Hematopoietic multipotent progenitor cell treated with erythropoietin and hydrocortisone succinate and interleukin-3 and kit ligand, for 17 days (in vitro differentiated cells): ENCODE data around the gene GVQW3.
A peak's percentile ranks its signal among the peaks of the same experiment; 100 is the strongest.
"Not testable (repeated sequence)": the region's sequence is repeated elsewhere in the genome, so short reads cannot be mapped to it uniquely, and the experiment has no call there.

ENCODE experiments used
- DNase-seq: peaks from one replicate; pipeline ENCODE4 v3.0.0-alpha.2; 2015; ENCODE audit warnings: low spot score

Gene GVQW3

DNA sequence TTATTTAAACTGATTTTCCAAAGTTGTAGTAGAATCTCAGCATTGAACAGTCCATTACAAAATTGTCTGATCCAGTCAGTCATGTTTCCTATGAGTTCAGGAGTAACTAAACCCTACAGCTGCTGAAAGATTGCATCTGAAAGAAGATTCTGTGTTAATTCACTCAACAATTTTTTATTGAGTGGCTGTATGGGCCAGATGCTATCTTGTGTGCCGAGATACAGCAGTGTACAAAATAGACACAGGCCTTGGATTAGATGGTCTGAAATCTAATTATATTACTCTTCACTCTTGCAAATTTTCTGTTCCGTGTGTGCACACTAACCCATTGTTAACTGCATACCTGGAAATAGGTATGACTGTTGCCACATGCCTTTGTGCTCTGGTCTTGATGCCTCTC is 7.3 kb downstream of the GVQW3 start:
- DNase-seq: no peak

DNA sequence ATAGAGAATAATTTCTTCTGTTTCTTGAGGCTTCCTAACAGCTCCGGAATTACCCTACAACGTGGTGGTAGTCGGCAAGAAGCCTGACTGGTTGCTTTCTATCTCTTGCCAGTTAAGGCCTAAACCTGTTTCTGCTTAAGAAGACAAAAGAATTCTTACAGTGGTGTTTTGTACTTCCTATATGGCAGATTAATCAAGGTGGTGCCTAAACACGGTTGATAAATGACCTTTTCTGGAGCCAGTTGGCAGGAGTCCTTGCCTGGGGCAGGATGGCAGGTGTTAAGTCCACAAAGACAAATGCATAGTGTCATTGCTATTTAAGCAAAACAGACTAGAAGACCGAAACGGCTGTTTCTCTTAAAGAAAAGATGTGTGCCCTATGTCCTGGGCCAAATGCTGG is 9.9 kb downstream of the GVQW3 start:
- DNase-seq: no peak

DNA sequence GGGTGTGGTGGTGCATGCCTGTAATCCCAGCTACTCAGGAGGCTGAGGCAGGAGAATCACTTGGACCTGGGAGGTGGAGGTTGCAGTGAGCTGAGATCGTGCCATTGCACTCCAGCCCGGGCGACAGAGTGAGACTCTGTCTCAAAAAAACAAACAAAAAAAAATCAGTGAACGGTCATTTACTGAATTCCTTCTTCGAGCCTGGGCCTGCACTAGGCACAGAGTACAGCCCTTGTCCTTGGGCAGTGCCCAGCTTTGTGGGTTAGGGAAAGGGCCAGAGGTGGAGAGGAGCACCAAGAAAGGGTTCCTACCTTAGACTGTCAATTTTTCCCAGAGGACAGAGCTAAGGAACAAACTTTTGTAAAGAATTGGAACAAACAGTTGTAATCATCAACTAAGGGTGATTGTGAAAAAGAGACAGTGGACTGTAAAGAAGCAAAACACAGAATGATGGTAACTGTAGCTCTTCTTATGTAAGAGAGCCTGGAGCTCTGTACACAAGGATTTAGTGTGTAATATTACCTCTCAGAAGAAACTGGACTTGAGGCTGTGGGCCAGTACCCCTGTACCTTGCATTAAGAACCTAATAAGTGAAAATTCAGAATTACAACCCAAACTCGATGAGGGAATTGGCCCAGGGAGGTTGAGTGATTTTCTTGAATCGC is 10.8 kb downstream of the GVQW3 start:
- no peak for DNase-seq

DNA sequence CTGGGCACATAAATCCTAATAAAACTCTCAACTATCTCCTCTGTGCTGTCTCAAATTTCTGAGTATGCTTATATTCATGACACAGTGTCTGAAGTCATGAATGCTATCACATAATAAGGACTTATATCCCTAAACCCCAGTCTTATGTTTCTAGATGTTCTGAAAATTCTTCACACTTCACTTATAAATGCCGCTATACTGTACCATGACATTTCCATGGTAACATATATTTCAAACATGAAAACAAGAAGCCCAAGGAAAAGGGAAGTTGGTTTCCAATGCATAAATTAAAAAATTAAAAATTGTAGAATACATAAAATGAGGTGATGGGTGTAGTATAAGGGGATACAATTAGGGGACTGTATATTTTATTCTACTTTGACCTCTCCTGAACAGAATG is 11.7 kb downstream of the GVQW3 start:
- DNase-seq: no peak

DNA sequence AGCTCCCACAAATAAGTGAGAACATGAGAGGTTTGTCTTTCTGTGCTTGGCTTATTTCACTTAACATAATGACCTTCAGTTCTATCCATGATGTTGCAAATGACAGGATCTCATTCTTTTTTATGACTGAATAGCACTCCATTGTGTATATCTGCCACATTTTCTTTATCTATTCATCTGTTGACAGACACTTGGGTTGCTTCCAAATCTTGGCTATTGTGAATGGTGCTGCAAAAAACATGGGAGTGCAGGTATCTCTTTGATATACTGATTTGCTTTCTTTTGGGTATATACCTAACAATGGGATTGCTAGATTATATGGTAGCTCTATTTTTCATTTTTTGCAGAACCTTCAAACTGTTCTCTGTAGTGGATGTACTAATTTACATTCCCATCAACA is 13.3 kb downstream of the GVQW3 start:
- DNase-seq: no peak

DNA sequence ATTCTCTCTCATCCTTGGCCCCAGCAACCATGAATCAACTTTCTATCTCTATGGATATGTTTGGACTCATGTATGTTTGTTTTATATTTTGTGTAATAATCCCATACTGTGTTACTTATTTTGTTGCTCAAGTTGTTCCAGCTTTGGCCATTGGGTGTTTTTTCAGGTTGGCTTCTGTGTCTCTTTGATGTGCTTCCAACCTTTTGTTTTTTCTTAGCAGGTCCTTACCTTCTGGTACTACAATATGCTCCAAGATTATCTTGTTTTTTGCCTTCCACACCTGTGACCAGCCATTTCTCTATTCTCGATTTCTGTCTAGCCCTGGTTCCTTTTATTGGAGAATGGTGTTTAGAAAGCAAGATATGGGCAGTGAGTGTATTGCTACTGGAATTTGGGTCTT is 14.2 kb downstream of the GVQW3 start:
- no peak for DNase-seq

DNA sequence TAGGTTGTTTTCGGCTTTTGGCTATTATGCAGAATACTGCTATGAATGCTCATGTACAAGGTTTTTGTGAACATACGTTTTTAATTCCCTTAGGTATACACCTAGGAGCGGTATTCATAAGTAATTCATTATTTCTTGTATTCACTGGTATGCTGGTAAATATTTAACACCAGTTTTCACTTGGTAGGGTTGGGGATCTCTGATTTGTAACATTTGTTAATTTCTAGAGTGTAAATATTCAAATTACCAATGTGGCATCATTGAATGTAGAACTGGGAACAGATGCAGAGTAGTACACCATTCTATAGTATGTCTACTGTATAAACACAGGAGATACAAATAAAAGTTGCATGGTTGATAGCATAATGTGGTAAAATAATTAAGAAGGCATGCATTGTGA is 16.3 kb downstream of the GVQW3 start:
- DNase-seq: no peak

DNA sequence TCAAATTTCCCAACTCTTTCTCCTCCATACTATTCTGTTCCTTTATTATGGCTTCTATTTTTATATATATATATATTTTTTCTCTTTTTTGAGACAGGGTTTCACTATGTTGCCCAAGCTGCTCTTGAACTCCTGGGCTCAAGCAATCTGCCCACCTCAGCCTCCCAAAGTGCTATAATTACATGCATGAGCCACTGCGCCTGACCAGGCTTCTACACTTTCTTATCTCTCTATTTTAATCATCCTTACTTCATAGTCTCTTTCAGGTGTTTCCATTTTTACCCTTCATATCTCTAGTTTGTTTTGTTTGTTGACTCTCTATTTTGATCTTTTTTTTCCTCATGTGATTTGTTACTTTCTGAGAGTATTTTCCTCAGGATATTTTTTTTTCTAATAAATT is 19.8 kb downstream of the GVQW3 start:
- DNase-seq: no peak

DNA sequence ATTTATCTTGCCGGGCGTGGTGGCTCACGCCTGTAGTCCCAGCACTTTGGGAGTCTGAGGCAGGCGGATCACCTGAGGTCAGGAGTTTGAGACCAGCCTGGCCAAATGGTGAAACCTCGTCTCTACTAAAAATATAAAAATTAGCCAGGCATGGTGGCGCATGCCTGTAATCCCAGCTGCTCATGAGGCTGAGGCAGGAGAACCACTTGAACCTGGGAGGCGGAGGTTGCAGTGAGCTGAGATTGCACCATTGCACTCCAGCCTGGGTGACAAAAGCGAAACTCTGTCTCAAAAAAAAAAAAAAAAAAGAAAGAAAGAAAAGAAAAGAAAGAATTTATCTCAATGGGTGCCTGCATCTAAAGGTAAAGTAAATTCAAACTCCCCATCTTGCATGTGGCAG is 20.4 kb downstream of the GVQW3 start:
- DNase-seq: not testable (repeated sequence)

DNA sequence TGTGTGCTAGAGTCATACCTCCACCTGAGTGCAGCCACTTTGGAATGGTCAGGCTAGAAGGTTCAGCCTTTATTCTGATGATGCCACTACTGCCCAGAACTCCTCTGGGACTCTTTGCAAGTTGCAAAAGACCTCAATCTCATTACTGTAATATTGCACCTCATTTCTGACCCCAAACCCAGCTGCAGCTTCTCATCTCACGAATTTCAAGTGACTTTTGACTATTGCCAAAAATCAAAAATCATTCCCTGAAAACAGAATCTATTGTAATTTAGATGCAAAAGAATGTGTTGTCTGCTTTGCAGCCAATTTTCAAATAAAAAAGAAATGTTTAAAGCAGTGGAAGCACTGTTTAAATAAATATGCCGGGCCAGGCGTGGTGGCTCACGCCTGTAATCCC is 25.2 kb downstream of the GVQW3 start:
- DNase-seq: no peak

DNA sequence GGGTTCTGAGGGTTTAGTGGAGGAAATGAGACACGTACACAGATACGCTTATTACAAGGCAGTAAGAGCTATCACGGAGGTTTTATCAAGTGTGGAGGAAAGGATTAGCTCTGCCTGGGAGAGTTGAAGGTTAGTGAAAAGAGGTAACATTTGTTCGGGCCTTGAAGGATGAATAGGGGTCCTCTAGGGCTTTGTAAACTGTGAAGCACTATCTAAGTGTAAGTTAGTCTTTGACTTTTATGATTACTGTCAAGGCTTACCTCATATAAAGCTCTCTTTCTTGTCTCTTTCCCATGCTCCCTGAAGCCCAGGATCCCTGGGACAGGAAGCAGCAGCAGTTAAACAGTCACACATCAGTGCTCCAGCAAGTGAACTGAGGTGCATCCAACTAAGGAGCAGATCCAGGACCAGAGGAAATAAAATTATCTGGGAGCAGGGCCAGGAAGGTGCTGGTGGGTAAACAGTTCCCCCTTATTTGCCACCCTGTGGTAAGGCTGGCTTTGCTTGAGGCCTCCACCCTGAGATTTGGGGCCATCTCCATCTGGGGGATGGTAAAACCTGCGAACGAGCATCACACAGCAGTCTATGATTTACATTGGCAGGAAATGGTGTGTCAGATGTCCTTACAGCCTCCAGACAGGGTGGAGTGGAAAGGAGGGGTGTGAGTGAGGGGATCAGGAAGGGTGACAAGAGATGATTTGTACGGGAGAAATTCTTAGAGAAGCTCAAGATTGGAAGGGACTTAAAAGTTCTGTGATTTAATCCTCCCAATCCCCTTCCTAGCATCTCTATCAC is 27.2 kb downstream of the GVQW3 start:
- DNase-seq: no peak

DNA sequence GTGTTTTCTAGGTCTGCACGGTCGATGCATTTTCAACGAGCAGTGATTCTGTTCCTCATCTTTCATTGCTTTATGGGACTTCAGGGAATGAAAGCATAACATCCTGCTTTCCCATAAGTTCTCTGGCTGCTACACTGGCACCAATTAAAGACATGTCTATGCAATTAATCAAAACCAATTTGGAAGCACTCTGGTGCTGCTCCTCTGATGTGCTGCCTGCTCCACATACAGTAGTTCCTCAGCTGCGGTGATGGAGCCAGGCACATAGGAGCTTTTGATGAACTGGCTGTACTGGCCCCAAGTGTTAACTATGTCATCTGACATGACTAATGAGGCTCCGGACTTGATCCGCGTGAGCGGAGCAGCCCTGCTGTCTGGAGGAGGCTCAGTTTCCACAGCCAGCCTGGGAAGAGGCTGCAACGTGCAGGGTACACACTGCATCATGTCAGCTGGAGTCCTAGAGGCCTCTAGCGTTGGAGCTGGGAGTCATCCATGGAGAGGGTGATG is 29.8 kb downstream of the GVQW3 start:
- no peak for DNase-seq

DNA sequence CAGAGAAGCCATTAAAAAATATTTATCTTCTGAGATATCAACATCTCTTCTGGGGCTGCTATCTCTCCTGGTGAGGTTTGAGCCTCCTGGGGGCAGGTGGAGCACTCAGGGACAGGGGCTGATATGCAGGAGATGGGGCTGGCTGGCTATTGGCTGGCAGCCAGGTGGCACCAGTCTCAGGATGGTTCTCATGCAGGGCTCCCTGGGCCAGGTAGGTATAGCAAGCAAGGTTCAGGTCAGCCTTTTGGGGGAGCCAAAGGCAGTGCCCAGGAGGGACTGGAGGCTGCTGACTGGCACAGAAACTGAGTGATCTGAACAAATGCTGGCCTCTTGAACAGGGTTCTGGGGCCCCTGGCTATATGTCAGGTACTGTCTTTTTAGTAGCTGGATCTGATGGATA is 34.0 kb downstream of the GVQW3 start:
- DNase-seq: peak; percentile 9

DNA sequence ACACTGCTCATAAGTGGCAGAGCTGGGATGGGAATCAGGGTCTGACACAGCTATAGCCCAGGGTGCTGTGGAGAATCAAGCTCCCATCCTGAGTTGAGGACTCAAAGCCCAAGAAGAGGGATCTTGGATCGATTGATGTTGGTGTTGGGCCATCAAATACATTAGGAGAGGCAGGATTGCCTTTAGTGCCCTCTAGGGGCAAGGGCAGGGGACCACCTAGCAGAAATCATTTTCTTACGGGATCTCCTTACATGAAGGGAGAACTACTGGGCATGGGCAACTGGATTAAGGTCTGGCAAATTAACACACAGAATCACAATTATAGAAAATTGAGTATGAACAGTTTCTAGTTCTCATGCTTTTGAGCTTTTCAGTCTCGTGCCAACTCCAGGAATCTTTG is 38.8 kb downstream of the GVQW3 start:
- DNase-seq: peak; percentile 16

DNA sequence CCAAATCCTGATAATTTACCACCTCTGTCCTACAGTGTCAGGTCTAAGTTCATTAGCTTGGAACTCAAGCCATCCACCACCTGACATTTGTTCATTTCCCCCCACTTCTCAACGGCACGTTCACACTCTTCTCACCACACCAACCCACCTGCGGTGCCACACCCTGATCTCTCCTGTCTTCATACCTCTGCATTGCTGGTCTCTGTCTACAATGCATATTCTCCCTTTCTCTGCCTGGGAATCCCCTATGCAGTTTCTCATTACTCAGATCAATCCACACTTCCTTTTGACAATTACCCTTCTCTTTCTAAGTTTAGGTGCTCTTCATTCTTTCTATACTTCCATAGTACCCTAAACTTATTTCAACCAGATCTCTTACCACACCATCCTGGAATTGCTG is 43.3 kb downstream of the GVQW3 start:
- DNase-seq: no peak

DNA sequence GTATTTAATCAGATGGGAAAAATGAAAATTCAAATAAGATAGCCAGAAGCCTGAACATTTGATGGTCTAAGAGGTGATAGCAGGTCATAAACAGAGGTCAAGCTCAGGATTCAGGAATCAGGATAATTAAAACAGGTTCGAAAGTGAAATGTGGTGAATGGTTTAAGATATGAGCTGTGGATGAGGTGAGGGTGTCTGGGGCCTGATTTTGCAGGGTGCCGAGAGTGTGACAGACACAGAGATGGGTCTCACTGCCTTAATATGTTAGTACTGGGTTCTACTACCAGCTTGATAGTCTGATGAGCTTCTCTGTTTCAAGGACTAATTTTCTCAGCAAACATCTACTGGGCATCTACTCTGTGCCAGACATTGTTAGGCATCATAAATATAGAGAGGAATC is 43.8 kb downstream of the GVQW3 start:
- no peak for DNase-seq

DNA sequence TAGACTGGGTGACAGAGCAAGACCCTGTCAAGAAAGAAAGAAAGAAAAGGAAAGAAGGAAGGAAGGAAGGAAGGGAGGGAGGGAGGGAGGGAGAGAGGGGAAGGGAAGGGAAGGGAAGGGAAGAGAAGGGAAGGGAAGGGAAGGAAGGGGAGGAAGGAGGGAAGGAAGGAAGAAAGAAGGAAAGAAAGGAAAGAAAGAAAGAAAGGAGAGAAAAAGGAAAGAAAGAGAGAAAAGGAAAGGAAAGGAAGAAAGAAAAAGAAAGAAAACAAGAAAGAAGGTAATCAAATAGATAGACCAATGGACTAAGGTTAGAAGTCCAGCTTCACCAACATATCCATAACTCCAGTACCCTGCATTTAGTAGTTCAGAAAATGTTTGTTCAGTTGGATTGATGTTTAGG is 45.5 kb downstream of the GVQW3 start:
- DNase-seq: no peak

DNA sequence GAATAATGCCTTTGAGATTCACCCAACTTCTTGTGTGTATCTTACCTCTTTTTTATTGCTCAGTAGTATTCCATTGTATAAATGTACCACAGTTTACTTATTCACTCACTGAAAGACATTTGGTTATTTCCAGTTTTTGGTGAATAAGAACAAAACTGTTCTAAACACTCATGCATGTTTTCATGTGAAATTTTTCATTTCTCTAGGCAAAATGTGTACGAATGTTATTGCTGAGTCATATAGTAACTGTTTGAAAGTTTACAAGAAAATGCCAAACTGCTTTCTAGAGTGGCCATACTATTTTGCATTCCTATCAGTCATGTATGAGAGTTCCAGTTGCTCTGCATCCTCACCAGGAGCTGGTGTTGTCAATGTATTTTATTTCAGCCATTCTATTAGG is 54.9 kb downstream of the GVQW3 start:
- no peak for DNase-seq

DNA sequence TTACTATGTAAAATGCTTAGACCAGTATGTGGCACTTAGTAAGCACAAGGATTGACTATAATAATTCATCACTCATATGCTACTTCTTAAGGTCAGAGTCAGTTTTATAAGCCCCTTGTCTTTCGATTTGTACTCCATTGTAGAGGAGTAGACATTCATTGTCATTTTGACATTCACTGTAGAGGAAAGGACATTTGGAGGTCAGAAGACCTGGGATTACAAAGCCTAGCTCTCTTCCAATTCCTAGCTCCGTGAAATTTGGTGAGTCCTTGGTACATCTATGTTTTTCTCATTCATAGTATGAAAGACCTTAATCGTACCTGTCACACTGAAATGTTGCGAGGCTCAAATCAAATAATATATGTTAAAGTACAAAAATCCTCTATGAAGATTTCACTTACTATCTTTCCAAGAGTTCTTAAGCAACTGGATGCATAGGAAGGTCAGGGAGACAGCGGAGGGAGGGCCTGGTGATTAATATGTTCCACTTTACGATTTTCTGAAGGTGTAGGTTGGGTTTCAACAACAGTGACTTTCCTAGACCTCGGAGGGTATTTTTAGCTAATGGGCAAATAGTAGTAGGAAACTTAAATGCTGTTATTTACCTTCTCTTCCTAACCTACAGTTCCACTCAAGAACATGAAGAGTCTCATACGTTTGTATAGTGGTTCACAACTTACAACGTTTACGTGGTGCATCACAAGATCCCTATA is 62.3 kb downstream of the GVQW3 start:
- DNase-seq: no peak

DNA sequence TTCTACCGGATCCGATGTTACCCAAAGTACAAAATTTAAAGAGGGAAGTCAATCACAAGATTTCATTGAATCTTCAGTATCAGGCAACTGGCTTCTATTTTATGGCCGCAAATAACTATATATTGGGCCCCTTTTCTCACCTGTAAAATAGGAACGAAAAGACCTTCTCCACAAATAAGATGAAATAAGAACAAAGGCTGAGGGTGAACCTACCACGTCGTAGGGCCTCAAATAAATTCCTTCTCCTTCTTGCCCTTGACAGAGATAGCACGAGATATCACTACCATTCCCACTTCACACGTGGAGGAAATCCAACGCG is 62.9 kb downstream of the GVQW3 start:
- no peak for DNase-seq

DNA sequence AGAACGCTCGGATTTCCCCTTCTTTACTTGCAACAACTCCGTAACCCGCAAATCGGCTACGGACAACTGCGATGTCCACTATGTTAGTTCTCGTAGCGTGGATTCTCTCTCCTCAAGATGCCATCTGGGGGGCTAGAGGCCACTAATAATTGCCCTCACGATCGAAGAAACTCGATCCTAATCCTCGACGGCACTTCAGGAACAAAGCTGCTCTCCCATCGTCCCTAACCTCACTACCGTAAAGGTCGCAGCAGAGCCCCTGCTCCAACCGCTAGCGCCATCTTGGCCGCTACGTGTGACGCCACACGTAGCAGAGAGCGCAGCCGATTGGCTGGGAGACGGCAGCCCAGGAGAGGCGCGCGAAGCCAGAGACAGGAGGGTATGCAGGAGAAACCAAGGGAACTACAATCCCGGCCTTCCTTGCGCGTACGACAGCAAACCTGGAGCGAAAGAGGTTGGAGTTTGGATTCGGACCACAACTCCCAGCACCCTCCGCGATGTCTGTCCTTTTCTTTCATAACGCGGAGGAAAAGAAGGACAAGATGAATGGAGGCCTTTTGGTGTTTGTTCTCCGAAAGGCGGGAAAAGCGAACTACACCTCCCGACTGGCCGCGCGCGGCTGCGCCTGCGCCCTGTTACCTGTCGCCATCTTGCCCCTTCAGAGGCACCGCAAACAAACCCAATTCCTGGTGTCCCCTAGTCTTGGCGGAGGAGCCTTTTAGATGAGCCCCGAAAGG is 63.4 kb downstream of the GVQW3 start, which contains the start of gene EMSY:
TSS of gene EMSY (plus strand) at position 635 of the 737 bp plus-strand sequence. CDS start 1,921 bp downstream, outside the sequence.
- peak; percentile 92 for DNase-seq
